Occipital lobe (tissue), 2 donors: ENCODE measurements around the gene AIFM1. TPM values are rescaled to one million over a fixed set of nuclear protein-coding genes. Genes with fewer than 3 reads are reported as not detected.
"Not testable (repeated sequence)": the region's sequence is repeated elsewhere in the genome, so short reads cannot be mapped to it uniquely, and the experiment has no call there.

Experiments used
- DNase-seq: peaks from one replicate; lab custom pipeline; 2025; lab: John Stamatoyannopoulos, UW
- total RNA-seq: library from RNA; depleted of rRNA; stranded (reverse); fragments of >200 nt; gene quantifications from one replicate; pipeline ENCODE4 v1.2.3, GENCODE V29; 2014

The AIFM1 gene
- total RNA-seq, 1 donor from 2014 or later: 8.6 TPM

- no peak for DNase-seq
These were observed 46.2 kb downstream of the AIFM1 start for GRCh38 chrX:130119312-130119898.

DNA sequence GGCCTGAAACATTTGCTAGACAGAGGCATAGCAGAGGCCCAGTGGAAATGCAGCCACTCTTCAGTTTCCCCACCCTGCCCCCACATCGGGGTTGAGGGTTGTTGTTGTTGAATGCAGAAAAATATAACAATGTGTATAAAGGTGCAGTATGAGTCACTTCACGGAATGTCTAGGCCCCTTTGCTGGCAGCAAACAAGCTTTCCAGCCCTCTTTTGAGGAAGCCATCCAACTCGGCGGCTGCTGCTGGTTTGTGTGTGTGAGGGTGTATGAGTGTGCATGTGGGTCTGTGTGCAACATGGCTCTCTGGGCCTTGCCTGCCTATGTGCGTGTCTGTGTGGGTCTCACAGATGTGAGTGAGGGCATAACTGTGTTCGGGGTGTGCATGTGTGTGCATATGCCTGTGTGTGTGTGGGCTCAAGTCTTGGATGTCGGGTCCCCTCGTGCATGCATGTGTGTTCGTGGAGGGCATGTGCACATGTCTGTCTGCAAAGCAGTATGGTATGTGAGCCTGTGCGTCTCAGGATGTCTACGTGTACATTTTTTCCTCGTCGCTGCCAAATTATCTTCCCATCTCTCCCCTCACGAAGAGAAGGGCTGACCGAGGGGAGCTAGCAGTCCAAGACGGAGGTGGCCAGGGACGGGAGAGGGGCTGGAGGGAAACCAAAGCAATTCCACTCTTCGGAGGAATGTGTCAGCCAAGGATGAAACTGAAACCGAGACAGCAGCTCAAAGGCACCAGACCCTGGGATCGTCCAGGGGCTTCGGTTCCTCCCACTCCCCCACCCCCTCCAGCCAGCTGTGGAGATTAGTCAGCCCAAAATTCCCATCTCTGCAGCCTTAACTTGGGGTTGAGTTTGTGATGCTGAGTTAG is 47.0 kb downstream of the AIFM1 start:
- no peak for DNase-seq

GRCh38 chrX:130117166-130117565 is 48.5 kb downstream of the AIFM1 start:
- no peak for DNase-seq

GRCh38 chrX:130115119-130115885 is 50.3 kb downstream of the AIFM1 start:
- not testable (repeated sequence) for DNase-seq

- no peak for DNase-seq
These were observed 51.5 kb downstream of the AIFM1 start for GRCh38 chrX:130114141-130114588.

DNA sequence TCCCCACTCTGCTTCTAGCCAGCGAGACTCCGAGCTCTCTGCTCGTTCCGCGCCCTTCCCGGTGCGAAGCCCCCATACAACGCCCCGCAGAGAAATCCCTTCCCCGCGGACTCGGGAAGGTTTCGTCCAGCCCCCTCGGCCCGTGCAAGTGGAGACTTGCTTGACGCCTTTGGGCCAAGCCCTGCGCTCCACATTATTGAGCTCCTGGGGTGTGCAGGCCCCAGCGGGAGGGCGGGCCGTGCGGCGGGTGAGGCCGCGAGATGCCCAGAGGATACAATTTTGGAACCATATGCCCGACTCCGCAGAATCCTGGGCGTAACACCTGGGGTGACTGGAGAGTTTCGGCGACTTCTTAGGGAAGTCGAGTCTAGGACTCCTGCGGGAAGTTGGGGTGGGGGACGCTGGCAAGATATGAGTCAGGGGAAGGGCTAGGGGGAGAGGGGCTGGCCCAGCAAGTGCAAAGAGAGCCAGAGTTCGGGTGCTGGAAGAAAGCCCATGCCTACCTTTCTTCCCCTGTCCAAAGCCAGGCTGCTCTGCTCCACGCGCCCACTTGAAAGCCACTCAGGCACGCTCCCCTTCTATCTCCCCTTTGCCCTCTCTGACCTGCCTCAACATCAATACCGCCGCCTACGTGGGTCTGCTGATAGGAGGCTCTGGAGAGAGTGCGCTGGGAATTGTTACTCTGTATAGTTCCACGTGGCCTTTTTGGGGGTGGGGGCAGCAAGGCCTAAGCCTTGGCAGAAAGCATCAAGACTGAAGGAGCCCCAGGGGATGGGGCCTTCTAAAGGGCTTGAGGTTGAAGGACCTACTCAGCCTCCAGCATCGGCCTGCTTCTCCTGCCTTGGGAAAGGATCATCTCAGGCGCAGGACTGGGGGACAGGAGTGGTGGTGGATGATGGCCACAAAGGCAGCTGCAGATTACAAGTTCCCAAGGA is 54.2 kb downstream of the AIFM1 start:
- DNase-seq: no peak

DNA sequence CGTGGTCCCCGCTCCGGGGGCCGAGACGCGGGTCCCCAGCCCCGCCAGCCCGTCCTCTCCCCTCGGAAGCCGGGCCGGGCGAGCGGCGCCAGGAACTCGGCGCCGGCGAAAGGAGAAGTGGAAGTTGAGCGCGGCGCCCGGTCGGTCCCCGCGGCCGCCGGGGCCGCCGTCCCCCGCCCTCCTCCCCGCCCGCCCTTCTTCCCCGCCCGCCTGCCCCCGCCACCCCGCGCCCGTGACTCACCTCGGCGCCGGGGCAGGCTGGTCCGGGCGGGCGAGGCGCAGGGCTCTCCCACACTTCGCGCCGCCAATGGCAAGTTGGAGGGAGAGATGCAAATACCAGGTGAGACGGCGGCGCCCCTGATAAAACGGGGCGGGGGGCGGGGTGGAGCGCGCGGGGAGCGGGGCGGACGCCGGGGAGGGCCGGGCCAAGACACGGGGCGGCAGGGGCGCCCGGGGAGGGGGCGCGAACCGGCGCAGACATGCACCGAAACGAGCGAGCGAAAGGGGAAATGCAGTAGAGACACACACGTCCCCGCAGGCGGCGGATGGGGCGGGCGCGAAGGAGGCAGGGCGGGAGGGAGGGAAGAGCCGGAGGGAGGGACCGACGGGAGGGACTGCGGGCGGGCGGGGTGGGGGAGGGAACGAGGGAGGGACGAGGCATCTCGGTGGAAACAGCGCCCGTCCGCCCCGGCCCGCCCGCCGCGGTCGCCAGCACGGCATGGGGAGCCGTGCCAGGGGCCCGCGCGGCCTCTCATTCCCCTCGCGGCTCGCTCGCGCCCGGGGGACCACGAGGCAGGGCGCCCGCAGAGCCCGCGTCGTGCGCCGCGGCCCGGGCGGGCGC is 55.0 kb downstream of the AIFM1 start, which contains the start of gene ELF4:
Gene ELF4, minus strand, starts transcription at position 119 of the 841 bp plus-strand sequence. CDS start 29,167 bp downstream, outside the sequence.
- DNase-seq: no peak

GRCh38 chrX:130109429-130110378 is 55.9 kb downstream of the AIFM1 start:
- no peak for DNase-seq

DNA sequence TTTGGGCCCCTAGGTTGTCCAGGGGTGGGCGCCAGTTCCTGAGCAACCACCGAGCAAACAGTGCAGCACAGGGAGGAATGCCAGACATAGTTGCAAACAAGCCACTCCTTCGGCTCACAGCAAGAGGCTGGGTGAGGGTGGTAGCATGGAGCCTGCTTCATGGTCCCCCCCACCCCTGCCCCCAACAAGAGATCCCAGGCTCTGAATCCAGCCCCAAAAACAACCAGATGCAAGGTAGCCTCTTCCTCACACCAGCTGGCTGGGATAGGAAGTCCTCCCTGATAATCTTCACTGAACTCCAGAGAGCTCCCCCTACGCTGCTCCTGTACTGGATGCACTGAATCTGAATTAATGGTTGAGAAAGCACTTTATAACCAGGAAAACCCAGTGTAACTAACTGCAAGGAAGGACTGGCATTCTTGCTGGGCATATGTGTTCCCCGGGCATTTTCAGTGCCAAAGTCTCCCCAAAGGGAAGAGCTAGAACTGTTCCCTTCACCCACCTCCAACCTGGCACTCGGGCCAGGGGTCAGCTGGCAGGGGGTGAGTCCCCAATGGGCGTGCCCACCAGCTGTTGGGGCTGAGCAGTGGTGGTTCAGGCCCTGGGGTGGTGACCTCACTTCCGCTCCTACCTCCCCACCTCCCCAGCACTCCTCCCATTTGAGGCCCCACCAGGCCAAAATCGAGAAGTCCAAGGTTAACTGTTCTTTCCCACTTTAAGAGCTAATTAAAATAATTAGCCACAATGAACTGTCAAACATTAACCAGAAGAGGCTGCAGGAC is 56.8 kb downstream of the AIFM1 start:
- DNase-seq: no peak

DNA sequence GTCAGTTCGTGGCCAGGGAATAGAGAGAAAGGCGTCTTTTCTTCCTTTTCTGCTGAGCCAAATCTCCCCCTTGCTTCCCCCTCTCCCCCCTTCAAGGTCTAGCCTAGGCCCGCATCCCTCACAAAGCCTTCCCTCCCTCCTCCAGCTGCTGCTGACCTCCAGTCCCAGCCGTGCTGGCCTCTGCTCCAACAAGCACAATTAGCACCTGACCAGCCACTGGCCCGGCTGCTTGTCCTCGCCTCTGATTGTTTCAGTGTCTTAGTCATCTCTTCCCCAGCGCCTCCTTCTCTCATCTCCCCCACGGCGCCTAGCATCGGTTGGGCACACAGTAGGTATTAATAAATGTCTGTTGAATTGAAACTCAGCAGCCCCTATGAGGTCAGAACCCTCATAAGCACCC is 59.6 kb downstream of the AIFM1 start:
- no peak for DNase-seq

- no peak for DNase-seq
These were observed 60.4 kb downstream of the AIFM1 start for GRCh38 chrX:130105244-130105643.

- no peak for DNase-seq
These were observed 62.0 kb downstream of the AIFM1 start for GRCh38 chrX:130103605-130104004.

- no peak for DNase-seq
These were observed 65.5 kb downstream of the AIFM1 start for GRCh38 chrX:130100180-130100579.

GRCh38 chrX:130098210-130098552 is 67.5 kb downstream of the AIFM1 start:
- no peak for DNase-seq

DNA sequence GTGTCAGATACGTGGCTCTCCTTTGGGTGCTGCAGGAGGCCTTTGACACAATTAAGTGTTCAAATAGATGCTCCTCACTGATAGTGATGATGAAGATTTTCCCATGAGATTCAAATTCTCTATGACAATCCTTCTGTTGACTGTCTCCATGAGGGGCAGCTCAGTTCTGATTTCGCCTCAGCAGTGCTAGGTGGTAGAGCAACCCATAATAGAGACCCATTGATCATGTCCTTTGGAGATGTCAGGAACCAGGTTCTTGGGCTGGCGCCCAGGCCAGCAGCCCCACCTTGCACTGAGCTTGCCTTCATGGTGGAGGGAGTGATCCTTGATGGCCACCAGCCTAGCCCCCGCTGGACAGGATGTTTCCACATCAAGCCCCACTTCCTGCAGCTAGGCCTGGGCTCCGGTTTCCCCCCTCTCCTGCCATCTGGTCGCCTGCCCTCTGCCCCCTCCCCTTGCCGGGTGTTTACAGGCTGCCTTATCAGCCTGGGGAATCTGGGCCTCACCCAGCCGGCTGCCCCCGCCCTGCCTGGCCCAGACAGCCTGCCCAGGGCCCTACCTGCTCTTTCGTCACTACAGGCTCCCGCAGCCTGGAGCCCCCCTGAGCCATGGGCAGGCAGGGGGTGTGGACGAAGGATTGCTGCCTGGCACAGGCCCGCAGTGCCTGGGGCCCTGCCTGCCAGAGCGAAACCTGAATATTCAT is 68.0 kb downstream of the AIFM1 start:
- no peak for DNase-seq

DNA sequence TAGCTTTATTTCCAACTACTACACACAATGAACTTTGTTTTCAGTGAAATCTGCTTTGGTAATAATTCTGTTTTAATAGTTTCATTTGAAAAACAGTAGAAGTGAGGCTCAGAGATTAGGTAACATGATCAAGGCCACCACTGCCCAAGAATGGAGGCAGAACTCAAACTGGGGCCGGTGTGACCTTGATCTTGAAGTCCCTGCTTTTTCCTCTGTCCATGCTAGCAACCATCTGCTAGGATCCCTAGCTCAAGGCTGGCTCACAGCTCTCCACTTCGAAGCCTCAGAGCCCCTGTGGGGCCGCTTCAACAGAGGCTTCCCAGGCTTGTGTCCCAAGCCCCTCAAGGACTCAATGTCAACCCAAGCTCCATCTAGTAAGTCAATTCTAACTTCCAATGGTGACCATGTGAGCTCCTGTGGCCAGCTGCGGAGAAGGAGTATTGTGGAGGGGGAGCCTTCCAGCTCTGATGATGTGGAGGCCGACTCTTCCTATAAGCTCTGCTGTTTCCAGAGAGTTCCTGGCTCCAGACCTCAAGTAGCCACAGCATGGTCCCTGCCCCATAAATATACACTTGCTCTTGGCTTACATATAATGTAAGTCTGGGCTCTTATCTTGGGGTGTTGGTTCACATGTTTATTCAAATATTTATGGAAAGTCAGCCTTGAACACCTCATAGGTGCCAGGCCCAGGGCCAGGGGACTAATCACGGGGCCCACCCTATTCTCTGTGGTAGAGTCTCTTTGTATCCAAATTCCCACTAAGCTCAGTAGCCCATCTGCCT is 70.2 kb downstream of the AIFM1 start:
- DNase-seq: no peak

- no peak for DNase-seq
These were observed 70.9 kb downstream of the AIFM1 start for GRCh38 chrX:130094696-130095095.
